HG03045 (cell line): ENCODE measurements around the gene ST8SIA6.
A peak's percentile ranks its signal among the peaks of the same experiment; 100 is the strongest.
"Not testable (repeated sequence)": the region's sequence is repeated elsewhere in the genome, so short reads cannot be mapped to it uniquely, and the experiment has no call there.

ENCODE experiments used
- ATAC-seq: cut with Tn5 transposase; IDR thresholded peaks from one replicate; pipeline ENCODE4 v1.9.1; 2021; ENCODE audit warnings: mild to moderate bottlenecking, moderate library complexity; ENCODE audit not compliant: unreplicated experiment

Gene ST8SIA6, protein sequence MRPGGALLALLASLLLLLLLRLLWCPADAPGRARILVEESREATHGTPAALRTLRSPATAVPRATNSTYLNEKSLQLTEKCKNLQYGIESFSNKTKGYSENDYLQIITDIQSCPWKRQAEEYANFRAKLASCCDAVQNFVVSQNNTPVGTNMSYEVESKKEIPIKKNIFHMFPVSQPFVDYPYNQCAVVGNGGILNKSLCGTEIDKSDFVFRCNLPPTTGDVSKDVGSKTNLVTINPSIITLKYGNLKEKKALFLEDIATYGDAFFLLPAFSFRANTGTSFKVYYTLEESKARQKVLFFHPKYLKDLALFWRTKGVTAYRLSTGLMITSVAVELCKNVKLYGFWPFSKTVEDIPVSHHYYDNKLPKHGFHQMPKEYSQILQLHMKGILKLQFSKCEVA

DNA sequence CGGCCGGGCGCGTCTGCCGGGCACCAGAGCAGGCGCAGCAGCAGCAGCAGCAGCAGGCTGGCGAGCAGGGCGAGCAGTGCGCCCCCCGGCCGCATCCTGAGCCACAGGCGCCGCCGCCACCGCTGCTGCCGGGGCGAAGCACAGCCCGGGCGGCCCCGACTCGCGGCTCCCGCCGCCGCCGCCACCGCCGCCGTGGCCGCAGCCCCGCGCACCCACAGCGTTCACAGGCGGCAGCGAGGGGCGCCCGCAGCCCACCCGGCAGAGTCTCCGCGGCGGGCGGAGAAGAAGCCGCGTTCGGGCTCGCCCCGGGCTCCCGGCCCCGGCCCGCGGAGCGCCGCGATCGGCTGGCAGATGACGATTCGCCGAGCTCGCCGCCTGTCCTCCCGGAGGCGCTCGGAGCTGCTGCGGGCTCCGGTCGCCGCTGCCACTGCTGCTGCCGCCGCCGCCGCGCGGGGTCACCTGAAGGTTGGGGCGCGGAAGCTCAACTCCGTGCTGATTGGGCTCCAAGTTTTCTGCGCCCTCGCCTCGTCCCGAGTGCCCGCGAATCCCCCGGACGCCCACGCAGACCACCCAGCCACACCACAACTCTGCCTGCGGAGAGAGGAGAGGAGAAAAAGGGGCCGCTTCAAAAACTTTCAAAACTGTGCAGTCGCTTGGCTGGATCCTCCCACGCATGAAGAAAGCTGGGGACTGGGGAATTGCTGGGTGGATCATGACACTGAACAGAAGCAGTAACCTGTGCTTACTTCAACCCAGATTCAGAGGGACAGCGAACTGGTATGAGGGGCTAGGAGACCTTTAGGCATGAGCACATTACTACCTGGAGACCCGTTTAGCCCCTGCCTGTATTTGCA lies at the start of gene ST8SIA6:
Gene ST8SIA6, minus strand, starts transcription at position 435 of the 854 bp plus-strand sequence. Its CDS starts 340 bp downstream, at position 95.
- ATAC-seq = peak; percentile 61

DNA sequence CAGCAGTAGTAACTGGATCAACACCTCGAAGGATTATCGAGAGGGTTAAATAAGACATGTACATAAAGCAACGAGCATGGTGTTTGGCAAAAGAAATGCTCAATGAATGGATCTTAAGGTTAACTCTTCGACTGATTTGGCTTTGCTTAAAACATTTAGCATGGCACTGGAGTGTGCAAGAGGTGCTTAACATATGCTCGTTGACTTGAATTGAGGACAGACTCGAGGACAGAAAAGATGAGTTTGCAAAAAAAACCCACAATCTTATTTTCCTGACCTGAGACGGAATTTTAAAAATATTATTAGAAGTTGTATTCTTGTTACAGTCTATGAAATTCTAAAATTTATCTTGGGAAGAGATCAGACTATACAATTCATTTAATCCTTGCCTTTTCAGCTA lies 49.4 kb upstream of the ST8SIA6 start:
- no peak for ATAC-seq

DNA sequence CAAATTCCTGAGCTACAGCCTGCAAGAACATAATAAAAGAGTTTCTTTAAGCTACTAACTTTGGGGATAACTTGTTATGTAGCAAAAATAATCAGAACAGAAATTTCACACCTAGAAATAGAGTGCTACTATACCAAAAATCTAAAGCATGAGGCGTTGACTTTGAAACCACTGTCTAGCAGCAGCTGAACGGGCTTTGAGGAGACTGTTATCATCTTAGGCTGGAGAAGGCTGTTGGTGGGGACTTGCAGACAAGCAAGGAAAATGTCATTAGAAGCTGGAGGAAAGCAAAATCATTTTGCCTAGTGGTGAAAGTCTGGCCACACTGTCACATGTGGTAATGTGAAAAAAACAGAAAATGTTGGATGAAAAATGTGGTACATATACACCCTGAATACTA lies 48.4 kb upstream of the ST8SIA6 start:
- ATAC-seq = no peak

DNA sequence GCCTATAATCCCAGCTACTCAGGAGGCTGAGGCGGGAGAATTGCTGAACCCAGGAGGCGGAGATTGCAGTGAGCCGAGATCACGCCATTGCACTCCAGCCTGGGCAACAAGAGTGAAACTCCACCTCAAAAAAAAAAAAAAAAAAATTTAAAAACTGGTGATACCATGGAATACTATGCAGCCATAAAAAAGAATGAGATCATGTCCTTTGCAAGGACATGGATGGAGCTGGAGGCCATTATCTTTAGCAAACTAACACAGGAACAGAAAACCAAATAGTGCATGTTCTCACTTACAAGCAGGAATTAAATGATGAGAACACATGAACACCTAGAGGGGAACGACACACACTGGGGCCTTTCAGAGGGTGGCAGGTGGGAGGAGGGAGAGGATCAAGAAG lies 44.6 kb upstream of the ST8SIA6 start:
- ATAC-seq = not testable (repeated sequence)

DNA sequence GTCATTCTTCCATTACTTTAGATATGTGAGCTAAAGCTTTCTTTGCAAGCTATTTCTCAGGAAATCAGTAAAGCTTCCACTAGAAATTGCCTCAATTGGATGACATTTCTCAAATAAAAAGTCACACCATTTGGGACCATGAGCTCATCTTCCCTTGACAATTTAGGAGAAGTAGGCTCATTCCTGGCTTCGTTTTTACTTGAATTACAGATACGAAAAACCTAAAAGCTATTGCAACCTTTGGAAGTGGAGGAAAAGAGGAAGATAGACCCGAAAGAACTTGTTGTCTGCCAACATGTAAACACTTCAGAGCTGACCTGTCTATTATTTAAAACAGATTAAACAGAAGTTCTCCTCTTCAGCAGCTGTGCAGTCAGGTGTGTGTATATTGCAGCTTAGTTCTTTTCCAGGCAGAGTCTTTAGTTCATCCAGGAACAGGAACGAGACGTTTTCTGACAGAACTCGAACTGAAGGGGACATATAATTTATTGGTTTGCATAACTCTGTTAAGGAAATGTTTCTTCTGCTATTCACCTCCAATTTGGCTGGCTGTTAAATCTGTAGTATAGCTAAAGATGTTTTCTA lies 43.1 kb upstream of the ST8SIA6 start:
- no peak for ATAC-seq

DNA sequence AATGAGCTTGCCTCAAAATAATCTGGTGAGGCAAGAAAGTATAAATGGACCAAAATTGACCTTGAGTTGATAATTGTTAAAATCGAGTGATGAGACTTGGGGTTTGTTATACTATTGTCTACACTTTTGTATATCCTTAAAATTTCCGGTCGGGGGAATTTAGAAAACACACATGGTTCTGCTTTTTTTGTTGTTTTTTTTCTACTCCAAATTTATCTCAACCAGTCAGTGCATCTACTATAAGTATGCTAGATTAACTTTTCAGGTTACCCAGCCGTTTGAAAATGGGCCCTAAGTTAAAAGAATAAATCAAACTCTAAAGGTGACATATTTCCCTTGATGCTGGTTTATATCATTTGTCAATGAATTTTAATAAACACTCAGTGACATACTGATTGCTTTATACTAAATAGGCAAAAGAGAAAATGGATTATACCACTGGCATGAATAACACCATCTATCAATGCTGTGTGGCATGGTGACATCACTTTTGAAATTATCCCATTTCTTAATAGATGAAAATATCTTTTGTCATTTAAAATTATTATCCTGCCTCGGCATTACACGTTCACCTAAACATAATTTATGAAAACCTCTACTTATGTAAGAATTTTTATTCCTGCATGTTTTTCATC lies 40.3 kb upstream of the ST8SIA6 start:
- no peak for ATAC-seq

DNA sequence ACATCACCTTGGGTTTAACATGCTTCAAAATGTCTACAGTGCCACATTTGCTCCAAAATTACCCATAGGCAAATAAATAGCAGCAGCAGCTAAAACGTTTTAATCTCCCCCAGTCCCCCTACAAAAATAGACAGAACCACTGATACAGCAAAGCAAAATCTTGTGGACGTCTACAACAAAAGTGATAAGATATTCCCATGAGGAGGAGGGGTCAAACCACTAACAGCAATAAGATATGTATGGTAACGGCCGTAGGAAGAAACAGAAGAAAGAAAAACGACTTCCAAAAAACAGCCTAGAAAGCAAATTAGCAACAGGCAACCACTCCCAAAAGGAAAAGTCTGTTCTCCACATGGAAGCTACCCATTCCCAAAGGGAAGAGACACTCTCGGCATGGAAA lies 34.5 kb upstream of the ST8SIA6 start:
- ATAC-seq = no peak

DNA sequence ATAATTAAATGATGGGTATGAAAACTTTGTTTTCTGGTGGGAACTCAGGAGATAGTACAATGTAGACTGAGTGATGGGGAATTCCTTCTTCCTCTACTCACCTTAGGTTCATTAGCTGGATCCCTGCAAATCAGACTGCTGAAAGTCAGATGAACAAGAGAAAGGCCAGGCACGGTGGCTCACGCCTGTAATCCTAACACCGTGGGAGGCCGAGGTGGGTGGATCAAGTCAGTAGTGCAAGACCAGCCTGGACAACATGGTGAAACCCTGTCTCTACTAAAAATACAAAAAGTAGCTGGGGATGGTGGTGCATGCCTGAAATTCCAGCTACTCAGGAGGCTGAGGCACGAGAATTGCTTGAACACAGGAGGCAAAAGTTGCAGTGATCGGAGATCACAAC lies 28.7 kb upstream of the ST8SIA6 start:
- ATAC-seq = no peak

DNA sequence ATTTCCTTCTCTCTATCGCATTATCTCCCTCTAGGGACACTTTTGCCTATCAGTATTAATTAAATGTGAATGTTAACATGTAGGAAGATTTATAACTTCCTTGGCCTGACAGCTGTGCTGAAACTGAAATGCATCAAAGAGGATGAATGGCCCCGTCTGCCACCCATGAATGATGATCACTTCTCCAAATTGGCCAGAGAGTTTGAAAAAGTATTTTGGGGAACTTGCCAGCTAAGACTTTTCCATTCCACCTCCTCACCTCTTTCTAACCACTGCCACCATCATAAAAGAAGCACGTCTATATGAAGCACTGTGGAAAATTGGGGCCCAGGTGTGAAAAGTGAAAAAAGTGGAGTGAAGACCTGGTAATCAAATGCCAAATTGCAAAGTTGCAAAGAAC lies 25.4 kb upstream of the ST8SIA6 start:
- no peak for ATAC-seq

DNA sequence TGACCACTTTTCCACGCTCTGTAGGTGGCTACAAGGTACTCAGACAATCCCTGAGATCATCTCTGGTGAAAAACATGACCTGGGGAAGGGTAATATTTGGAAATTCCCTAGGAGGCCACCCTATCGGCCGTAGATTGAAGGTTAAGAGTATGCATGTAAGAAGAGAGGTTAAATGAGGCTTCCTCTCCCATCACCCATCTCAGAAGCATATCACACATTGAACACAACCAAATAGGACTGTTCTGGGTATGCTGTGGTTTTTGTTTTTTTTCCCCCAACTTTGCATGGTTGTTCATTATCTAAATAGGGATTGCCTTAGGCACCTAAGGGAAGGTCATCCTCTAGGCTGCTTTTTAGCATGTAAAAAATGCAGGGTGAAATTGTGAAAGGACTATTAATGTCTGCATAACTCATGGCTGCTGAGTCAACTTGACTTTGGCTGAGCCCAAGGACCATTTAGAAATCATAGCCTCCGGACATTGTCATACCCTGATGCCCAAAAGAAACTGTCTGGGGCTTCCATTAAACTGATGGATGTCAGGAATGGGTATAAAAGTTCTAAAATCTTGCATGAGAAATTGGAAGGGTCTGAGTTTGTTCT lies 24.7 kb upstream of the ST8SIA6 start:
- ATAC-seq = no peak

DNA sequence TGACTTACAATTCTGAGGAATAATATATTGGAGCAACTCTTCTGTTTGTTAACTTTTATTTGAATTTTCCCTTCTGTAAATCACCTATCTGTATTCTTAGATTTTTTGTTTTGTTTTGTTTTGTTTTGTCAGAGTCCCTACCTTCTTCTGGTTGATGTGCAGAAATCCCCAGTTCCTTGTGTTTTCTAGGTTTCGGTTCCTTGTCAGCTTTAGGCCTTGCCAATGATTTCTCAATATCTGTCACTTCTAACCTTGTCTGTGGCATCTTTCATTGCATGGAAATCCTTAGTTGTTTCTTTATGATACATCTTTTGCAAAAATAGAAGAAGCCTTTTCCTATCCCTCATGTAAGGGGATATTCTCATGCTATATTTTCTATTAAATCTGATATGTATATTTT lies 21.7 kb upstream of the ST8SIA6 start:
- ATAC-seq = peak; percentile 52

DNA sequence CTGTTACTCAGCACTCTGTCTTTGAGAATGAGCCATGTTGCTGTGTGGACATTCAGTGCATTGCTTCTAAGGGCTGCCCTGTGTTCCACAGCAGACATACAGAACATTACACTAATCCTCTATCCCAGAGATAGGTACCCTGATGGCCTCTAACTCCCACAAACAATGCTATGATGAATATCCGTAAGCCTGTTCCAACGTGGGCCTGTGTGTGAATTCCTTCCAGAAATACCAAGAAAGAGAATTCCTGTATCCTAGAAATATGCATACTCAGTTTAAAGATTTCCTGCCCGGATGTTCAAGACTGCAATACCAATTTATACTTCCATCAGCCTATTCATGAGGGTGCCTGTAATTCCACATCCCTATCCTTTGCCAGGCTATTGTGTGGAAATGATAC lies 21.3 kb upstream of the ST8SIA6 start:
- no peak for ATAC-seq

DNA sequence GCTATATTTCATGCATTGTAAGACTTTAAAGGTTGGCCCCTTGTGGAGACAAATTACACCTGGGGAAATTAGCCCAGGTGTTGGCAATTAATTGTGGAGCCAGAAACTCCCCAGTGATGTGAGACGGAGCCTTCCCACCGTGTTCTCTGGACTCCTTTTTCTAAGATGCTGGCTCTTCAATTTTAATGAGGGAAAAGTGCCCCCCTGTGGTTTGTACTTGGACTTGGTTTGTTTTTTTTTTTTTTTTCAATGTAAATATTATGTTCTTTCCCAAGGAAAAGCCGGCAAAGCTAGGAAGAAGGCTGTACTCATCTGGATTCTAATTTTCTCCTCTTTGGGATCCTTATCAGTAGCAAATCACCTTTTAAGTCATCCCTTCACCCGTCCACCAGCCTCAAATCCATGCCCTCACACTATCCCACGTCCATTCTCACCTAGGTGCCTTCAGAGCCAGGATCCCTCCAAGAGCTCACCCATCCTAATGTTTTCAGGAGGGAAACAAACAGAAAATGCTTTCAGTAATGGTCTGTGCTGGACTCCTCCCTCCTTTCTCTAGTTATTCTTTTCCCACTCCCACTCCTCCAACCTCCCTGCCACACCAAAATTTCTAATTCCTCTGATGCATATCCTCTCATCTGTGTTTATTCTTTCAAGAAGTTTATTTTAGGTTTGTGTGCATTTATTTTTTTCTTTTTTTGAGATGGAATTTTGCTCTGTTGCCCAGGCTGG lies 20.4 kb upstream of the ST8SIA6 start:
- ATAC-seq = no peak

DNA sequence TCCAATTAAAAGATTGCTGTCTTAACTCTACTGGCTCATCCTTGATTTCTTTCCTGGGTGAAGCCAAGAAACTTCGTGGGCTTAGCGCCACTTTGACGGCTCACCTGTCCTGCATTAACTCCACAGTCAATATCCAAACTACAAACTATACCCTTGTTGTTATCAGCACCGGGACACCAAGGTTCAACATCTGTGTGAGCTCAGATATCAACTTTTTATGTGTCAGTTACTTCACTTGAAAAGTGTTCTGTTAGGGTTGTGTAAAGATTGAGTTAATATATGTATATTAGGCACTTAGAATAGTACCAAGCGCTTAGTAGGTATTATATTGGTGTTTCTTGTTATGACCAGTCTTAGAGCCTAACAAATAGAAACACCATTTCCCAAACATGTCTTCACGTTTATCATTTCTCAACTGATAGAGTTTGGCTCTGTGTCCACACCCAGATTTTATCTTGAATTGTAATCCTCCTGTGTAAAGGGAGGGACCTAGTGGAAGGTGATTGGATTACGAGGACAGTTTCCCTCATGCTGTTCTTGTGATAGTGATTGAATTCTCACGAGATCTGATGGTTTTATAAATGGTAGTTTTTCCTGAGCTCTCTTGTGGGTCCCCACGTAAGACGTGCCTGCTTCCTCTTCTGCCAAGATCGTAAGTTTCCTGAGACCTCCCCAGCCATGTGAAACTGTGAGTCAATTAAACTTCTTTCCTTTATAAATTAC lies 19.0 kb upstream of the ST8SIA6 start:
- ATAC-seq = no peak

DNA sequence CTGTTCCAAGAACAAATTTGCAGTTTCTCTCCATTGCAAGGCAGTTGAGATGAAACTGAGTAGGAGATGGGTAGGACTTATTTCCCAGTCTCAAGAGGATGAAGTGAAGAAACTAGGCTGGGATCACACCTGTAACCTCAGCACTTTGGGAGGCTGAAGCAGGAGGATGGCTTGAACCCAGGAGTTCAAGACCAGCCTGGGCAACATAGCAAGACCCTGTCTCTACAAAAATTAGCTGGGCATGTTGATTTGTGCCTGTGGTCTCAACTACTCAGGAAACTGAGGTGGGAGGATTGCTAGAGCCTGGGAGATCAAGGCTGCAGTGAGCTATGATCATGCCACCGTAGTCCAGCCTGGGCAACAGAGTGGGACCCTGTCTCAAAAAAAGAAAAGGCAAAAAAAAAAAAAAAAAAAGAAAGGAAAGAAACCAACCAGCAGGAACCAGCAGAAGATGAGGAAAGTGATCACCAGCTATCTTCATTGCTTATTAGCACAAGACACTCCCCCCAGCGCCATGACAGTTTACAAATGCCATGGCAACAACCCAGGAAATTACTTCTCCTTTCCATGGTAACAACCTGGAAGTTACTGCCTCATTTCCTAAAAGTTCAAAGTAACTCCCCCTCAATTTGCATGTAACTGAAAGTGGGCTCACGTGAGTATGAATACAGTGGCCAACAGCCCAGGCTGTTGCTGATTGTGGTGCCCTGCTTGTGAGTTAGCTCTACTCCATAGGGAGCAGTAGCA lies 18.3 kb upstream of the ST8SIA6 start:
- ATAC-seq = no peak

DNA sequence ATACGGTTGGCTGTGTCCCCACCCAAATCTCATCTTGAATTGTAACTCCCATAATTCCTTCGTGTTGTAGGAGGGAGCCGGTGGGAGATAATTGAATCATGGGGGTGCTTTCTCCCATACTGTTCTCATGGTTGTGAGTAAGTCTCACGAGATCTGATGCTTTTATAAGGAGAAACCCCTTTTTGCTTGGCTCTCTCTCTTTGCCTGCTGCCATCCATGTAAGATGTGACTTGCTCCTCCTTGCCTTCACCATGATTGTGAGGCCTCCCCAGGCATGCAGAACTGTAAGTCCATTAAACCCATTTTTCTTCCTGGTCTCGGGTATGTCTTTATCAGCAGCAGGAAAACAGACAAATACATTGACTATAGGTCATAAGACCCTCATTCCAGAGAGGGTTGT lies 15.9 kb upstream of the ST8SIA6 start:
- ATAC-seq = no peak

DNA sequence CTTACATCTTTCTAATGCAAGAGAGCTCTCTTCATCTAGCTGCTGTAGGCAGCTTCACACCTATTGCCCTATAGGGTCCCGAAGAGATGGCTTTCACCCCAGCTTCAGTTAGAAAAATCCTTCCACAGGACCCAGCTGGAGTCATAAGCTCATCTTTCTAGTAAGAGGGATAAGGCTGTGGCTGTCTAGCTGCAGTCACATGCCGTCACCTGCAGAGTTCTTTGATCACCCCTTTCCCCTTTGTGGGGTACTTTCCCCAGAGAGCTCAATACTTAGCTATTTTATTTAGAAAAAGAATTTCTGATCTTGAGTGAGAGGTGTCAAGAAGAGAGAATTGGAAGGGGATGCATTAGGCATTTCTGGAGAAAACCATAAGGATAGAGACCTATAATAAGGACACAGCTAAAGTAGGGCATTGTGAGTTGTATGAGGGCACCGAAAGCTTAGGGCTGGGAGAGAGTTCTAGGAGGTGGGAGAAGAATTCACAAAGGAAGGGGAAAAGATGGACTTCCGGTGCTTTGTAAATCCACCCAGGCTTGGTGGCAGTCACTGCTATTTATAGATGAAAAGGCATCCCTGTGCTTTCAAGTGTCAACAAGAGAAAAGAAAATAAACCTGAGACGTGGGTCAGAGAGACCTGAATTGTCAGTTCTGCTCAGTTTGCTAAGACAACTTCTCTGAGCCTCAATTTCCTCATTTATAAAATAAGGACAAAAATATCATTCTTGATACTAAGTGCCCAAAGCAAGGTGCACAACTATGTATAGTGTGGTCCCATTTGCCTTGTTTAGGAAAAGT lies 11.1 kb upstream of the ST8SIA6 start:
- ATAC-seq = no peak

DNA sequence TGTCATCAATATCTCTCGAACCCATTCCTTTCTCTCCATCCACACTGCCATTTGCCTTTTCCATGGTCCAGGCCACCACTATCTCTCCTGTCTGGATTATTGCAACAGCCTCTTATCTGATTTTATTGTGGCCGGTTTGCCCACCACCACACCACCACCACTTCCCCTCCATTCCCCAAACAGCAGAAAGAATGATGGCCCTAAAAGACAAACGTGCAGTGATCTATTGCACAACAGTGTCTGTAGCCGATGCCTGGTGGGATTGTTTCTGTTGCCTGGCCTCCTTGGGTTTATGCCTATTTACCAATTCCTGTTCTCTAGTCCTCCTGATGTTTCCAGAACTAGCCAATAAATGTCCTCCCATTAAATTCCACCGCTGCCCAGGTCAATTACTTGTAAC lies 10.2 kb upstream of the ST8SIA6 start:
- ATAC-seq = no peak
